ENCODE data around the gene CRTC1.
A peak's percentile ranks its signal among the peaks of the same experiment; 100 is the strongest.

Gene CRTC1

GRCh38 chr19:18783958-18784785 lies 100.7 kb downstream of the CRTC1 start:
- no peak for TF ChIP-seq CTCF (IDR thresholded peaks at IDR 0.05)
- Histone ChIP-seq H2AFZ (no peak overlapping the region), H3K4me2 (ENCODE audit: low read length) (no peak overlapping the region), H3K9ac (no peak overlapping the region), H3K4me1 (peaks cover 4% of the 10 kb centered on the region), H3K27ac (no peak overlapping the region), H3K9me3 (ENCODE audit: control insufficient read depth, low read length) (no peaks in the 10 kb centered on the region), H3K36me3 (ENCODE audit: control insufficient read depth, insufficient read depth, low read length) (no peaks in the 10 kb centered on the region), H3K79me2 (no peaks in the 10 kb centered on the region), H3K4me3 (ENCODE audit: low read depth, low read length) (no peak overlapping the region), H3K27me3 (ENCODE audit: control insufficient read depth, insufficient read depth, low read length) (peaks cover 3% of the 10 kb centered on the region)

DNA sequence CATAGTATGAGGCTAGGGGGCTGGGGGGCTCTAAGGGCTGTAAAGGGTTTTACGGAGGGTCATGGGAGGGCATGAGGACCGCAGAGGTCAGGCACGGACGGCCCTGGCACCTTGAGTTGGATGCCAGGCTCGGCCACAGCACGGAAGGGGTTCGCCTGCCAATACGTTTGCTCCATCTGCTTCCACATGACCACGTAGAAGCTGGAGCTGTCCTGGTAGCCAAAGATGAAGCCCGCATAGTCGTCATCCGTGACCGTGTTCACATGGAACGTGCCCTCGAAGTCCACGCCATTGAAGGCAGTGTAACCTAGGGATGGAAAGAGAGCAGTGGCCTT lies 101.3 kb downstream of the CRTC1 start:
- Histone ChIP-seq H3K27me3 (ENCODE audit: control insufficient read depth, insufficient read depth, low read length) (peaks cover 4% of the 10 kb centered on the region), H3K79me2 (no peaks in the 10 kb centered on the region), H2AFZ (no peak overlapping the region), H3K4me1 (peaks cover 4% of the 10 kb centered on the region), H3K36me3 (ENCODE audit: control insufficient read depth, insufficient read depth, low read length) (no peaks in the 10 kb centered on the region), H3K27ac (no peak overlapping the region), H3K9me3 (ENCODE audit: control insufficient read depth, low read length) (no peaks in the 10 kb centered on the region), H3K9ac (no peak overlapping the region), H3K4me3 (ENCODE audit: low read depth, low read length) (no peak overlapping the region), H3K4me2 (ENCODE audit: low read length) (no peak overlapping the region)
- no peak for TF ChIP-seq CTCF (IDR thresholded peaks at IDR 0.05)

DNA sequence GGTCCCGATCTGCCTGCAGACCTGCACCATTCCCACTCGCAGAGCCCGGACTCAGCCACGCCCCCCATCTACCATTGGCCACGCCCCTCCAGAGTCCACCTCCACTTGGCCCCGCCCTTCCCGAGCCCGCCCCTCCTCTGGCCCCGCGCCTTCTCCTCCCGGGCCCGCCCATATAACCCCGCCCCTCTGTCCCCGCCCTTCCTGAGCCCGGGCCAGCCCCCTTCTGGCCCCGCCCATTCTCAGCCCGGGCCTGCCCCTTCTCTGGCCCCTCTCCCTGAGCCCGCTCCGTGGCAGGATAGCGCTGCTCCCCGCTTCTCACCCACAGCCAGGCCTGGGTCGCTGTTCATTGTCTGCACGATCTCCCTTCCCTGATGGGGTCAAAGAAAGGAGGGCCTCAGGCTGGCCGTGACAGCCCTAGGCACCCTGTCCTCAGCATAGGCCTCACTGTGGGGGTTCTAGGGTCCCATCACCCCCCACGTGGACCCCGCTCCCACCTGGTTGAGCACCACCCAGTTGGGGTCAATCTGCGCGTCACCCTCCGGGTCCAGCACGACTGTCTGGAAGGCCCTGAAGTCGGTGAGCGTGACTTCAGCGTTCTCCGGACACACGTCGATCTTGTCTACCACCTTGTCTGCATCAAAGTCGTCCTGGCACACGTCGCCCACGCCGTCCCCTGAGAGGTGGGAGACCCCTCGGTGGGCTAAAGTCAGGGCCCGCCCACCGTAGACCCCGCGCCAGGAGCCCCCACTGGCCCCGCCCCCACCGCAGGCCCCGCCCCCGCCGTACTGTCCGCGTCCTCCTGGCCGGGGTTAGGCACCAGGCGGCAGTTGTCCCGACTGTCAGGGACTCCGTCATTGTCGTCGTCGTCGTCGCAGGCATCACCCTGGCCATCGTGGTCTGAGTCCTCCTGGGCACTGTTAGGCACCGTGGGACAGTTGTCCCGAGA lies 102.0 kb downstream of the CRTC1 start:
- H3K9ac ChIP-seq = no peak overlapping the region
- H3K4me3 ChIP-seq (ENCODE audit: low read depth, low read length) = no peak overlapping the region

GRCh38 chr19:18788529-18789421 lies 105.3 kb downstream of the CRTC1 start:
- Histone ChIP-seq H3K9me3 (ENCODE audit: control insufficient read depth, low read length) (no peaks in the 10 kb centered on the region), H2AFZ (no peak overlapping the region), H3K79me2 (no peaks in the 10 kb centered on the region), H3K27me3 (ENCODE audit: control insufficient read depth, insufficient read depth, low read length) (peaks cover 12% of the 10 kb centered on the region), H3K9ac (no peak overlapping the region), H3K27ac (no peak overlapping the region), H3K4me2 (ENCODE audit: low read length) (no peak overlapping the region), H3K4me1 (peaks cover 4% of the 10 kb centered on the region), H3K36me3 (ENCODE audit: control insufficient read depth, insufficient read depth, low read length) (no peaks in the 10 kb centered on the region), H3K4me3 (ENCODE audit: low read depth, low read length) (no peak overlapping the region)
- no peak for TF ChIP-seq CTCF (IDR thresholded peaks at IDR 0.05)

More for the DNA sequence above, 102.0 kb downstream of the CRTC1 start:
- no peak for TF ChIP-seq CTCF (IDR thresholded peaks at IDR 0.05)
- H3K27me3 ChIP-seq (ENCODE audit: control insufficient read depth, insufficient read depth, low read length) = peaks cover 9% of the 10 kb centered on the region
- H3K9me3 ChIP-seq (ENCODE audit: control insufficient read depth, low read length) = no peaks in the 10 kb centered on the region
- H3K4me1 ChIP-seq = peaks cover 4% of the 10 kb centered on the region
- H3K4me2 ChIP-seq (ENCODE audit: low read length) = peak overlapping the region; percentile 44
- H3K27ac ChIP-seq = no peak overlapping the region
- H3K36me3 ChIP-seq (ENCODE audit: control insufficient read depth, insufficient read depth, low read length) = no peaks in the 10 kb centered on the region
- H2AFZ ChIP-seq = peak overlapping the region; percentile 38
- no peaks in the 10 kb centered on the region for H3K79me2 ChIP-seq
